Measurements from ENCODE around the gene PTPRT.

DNA sequence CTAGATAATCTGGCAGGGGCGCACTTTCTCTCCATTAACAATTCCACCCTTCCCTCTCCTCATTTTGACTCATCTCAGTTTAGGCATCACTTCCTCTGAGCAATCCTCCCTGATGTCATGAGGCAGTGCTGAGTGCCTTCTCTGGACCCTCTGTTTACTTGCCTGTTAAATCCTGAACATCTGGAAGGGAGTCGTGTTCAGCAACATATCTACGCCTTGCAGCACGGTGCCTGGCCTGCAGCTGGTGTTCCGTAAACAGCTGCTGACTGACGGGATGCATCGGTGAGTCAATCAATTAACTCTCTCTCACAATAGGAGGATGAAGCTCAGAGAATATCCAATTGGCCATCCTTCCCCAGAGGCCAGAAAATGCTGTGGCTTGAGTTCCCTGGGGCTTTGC is 613.5 kb downstream of the PTPRT start:
- TF ChIP-seq, protein P1, sequence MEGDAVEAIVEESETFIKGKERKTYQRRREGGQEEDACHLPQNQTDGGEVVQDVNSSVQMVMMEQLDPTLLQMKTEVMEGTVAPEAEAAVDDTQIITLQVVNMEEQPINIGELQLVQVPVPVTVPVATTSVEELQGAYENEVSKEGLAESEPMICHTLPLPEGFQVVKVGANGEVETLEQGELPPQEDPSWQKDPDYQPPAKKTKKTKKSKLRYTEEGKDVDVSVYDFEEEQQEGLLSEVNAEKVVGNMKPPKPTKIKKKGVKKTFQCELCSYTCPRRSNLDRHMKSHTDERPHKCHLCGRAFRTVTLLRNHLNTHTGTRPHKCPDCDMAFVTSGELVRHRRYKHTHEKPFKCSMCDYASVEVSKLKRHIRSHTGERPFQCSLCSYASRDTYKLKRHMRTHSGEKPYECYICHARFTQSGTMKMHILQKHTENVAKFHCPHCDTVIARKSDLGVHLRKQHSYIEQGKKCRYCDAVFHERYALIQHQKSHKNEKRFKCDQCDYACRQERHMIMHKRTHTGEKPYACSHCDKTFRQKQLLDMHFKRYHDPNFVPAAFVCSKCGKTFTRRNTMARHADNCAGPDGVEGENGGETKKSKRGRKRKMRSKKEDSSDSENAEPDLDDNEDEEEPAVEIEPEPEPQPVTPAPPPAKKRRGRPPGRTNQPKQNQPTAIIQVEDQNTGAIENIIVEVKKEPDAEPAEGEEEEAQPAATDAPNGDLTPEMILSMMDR (conservative IDR thresholded peaks at IDR 0.05; ENCODE audit: low read depth, low read length), result no peak
- TF ChIP-seq EZH2phosphoT487 (IDR thresholded peaks at IDR 0.05; ENCODE audit: borderline replicate concordance, low read length), result no peak

All from PC-3 (cell line).